Loucy (cell line): Measurements from ENCODE around the gene PHETA2.
"Not testable (repeated sequence)": the region's sequence is repeated elsewhere in the genome, so short reads cannot be mapped to it uniquely, and the experiment has no call there.

Source experiments
- H2AFZ ChIP-seq: fragments of 200-600 bp; sonication (generic); 2 replicates; pipeline ENCODE4 v1.6.0; 2016; ENCODE audit warnings: antibody characterized with exemption, mild to moderate bottlenecking, low read length, moderate library complexity
- H3F3A ChIP-seq: fragments of 200-600 bp; 2 replicates; pipeline ENCODE4 v1.6.0; 2016; ENCODE audit warnings: antibody characterized with exemption, low read depth, mild to moderate bottlenecking
- H3K27me3 ChIP-seq: fragments of 200-600 bp; sonication (generic); 2 replicates; pipeline ENCODE4 v1.6.1; 2014; ENCODE audit warnings: low read length, mild to moderate bottlenecking; ENCODE audit not compliant: insufficient read depth, poor library complexity, severe bottlenecking
- H3K36me3 ChIP-seq: fragments of 200-600 bp; sonication (generic); 2 replicates; pipeline ENCODE4 v1.6.1; 2016; ENCODE audit warnings: low read length; ENCODE audit not compliant: insufficient read depth
- H3K4me1 ChIP-seq: fragments of 200-600 bp; sonication (generic); 2 replicates; pipeline ENCODE4 v1.5.1; 2014; ENCODE audit warnings: low read length, mild to moderate bottlenecking; ENCODE audit not compliant: insufficient read depth, poor library complexity, severe bottlenecking
- H3K4me2 ChIP-seq: fragments of 200-600 bp; sonication (generic); 2 replicates; pipeline ENCODE4 v1.6.0; 2014; ENCODE audit warnings: antibody characterized with exemption, low read length, low read depth, mild to moderate bottlenecking; ENCODE audit not compliant: poor library complexity, severe bottlenecking
- H3K4me3 ChIP-seq: fragments of 200-600 bp; sonication (generic); 2 replicates; pipeline ENCODE4 v1.5.1; 2014; ENCODE audit warnings: low read length, mild to moderate bottlenecking, mixed read lengths; ENCODE audit not compliant: poor library complexity, severe bottlenecking
- H3K79me2 ChIP-seq: fragments of 200-600 bp; sonication (generic); 2 replicates; pipeline ENCODE4 v1.6.1; 2014; ENCODE audit warnings: low read length; ENCODE audit not compliant: insufficient read depth
- H3K9ac ChIP-seq: fragments of 200-600 bp; sonication (generic); 2 replicates; pipeline ENCODE4 v1.6.0; 2014; ENCODE audit warnings: mild to moderate bottlenecking, low read depth, low read length, moderate library complexity; ENCODE audit not compliant: poor library complexity, severe bottlenecking
- H3K9me2 ChIP-seq: fragments of 200-600 bp; sonication (generic); replicated peaks from 2 replicates; pipeline ENCODE4 v1.6.1; 2016; ENCODE audit warnings: low read depth, low read length, mixed read lengths
- H3K9me3 ChIP-seq: fragments of 200-600 bp; sonication (generic); 2 replicates; pipeline ENCODE4 v1.6.1; 2014; ENCODE audit warnings: mild to moderate bottlenecking, antibody characterized with exemption, low read length, low read depth; ENCODE audit not compliant: insufficient read depth
- H4K20me1 ChIP-seq: fragments of 200-600 bp; sonication (generic); 2 replicates; pipeline ENCODE4 v1.6.0; 2014; ENCODE audit warnings: antibody characterized with exemption, low read length, mild to moderate bottlenecking; ENCODE audit not compliant: insufficient read depth, poor library complexity, severe bottlenecking
- CTCF ChIP-seq: fragments of 200-600 bp; sonication (generic); conservative IDR thresholded peaks from 2 replicates; pipeline ENCODE4 v1.5.1; 2014; ENCODE audit warnings: mild to moderate bottlenecking, antibody characterized with exemption, low read length
- EZH2phosphoT487 ChIP-seq: fragments of 200-600 bp; IDR thresholded peaks from 2 replicates; pipeline ENCODE4 v1.6.1; 2018; ENCODE audit warnings: antibody characterized with exemption, mild to moderate bottlenecking, moderate library complexity, borderline replicate concordance

The PHETA2 gene

GRCh38 chr22:42091455-42091782, 17.4 kb downstream of the PHETA2 start:
- H3F3A ChIP-seq = no peaks in the 10 kb centered on the region
- no peaks in the 10 kb centered on the region for H3K27me3 ChIP-seq
- H4K20me1 ChIP-seq = peaks cover 18% of the 10 kb centered on the region
- peak overlapping the region; percentile 90 for H3K4me2 ChIP-seq
- H3K4me3 ChIP-seq = peak overlapping the region; percentile 92
- no peaks in the 10 kb centered on the region for H3K9me3 ChIP-seq
- H2AFZ ChIP-seq = peak overlapping the region; percentile 94
- peak overlapping the region; percentile 87 for H3K9ac ChIP-seq
- no peaks in the 10 kb centered on the region for H3K9me2 ChIP-seq
- peaks cover 8% of the 10 kb centered on the region for H3K36me3 ChIP-seq
- peaks cover 17% of the 10 kb centered on the region for H3K4me1 ChIP-seq
- H3K79me2 ChIP-seq = peaks cover 38% of the 10 kb centered on the region
- TF ChIP-seq CTCF = no peak

GRCh38 chr22:42101199-42101598, 27.2 kb downstream of the PHETA2 start:
- Histone ChIP-seq H3F3A (no peaks in the 10 kb centered on the region), H3K36me3 (no peaks in the 10 kb centered on the region), H3K4me3 (no peak overlapping the region), H3K4me2 (no peak overlapping the region), H2AFZ (no peak overlapping the region), H3K79me2 (no peaks in the 10 kb centered on the region), H3K9me3 (peaks cover 9% of the 10 kb centered on the region; the same call in 1 of the 2 replicates), H3K9me2 (no peaks in the 10 kb centered on the region), H3K9ac (no peak overlapping the region), H3K4me1 (no peaks in the 10 kb centered on the region), H3K27me3 (no peaks in the 10 kb centered on the region), H4K20me1 (no peaks in the 10 kb centered on the region)
- TF ChIP-seq CTCF (no peak), EZH2phosphoT487 (no peak)

GRCh38 chr22:42104332-42104860, 30.3 kb downstream of the PHETA2 start:
- not testable (repeated sequence) for H3K9me3 ChIP-seq, H3K4me1 ChIP-seq, H3K9me2 ChIP-seq, H2AFZ ChIP-seq, H3K27me3 ChIP-seq, H3K4me2 ChIP-seq, H4K20me1 ChIP-seq, H3K36me3 ChIP-seq, H3K79me2 ChIP-seq, H3K9ac ChIP-seq, H3F3A ChIP-seq, H3K4me3 ChIP-seq

- no peak overlapping the region for H3K9ac ChIP-seq
- H3K36me3 ChIP-seq = no peaks in the 10 kb centered on the region
- H3K9me3 ChIP-seq = peaks cover 1% of the 10 kb centered on the region; the same call in 1 of the 2 replicates
- H2AFZ ChIP-seq = no peak overlapping the region
- no peak overlapping the region for H3K4me2 ChIP-seq
- no peaks in the 10 kb centered on the region for H4K20me1 ChIP-seq
- no peak overlapping the region for H3K4me3 ChIP-seq
- no peaks in the 10 kb centered on the region for H3F3A ChIP-seq
- H3K9me2 ChIP-seq = no peaks in the 10 kb centered on the region
- no peaks in the 10 kb centered on the region for H3K27me3 ChIP-seq
- TF ChIP-seq EZH2phosphoT487 = no peak
- TF ChIP-seq CTCF = no peak
- H3K4me1 ChIP-seq = no peaks in the 10 kb centered on the region
- no peaks in the 10 kb centered on the region for H3K79me2 ChIP-seq
Measured at GRCh38 chr22:42108848-42109247, 34.8 kb downstream of the PHETA2 start.
